DOHH2 (cell line): ENCODE data around the gene ABCD1.
"Not testable (repeated sequence)": the region's sequence is repeated elsewhere in the genome, so short reads cannot be mapped to it uniquely, and the experiment has no call there.

Experiments used
- H3F3A ChIP-seq: fragments of 200-600 bp; sonication (generic), shearing (Covaris generic); 2 replicates; pipeline ENCODE4 v1.6.0; 2016; ENCODE audit warnings: antibody characterized with exemption, mild to moderate bottlenecking; ENCODE audit not compliant: control insufficient read depth, insufficient read depth
- H3K27ac ChIP-seq: fragments of 200-600 bp; sonication (generic); 2 replicates; pipeline ENCODE4 v1.5.1; 2014; ENCODE audit warnings: low read depth, mild to moderate bottlenecking, low read length, moderate library complexity
- H3K27me3 ChIP-seq: fragments of 200-600 bp; sonication (generic); 2 replicates; pipeline ENCODE4 v1.6.1; 2014; ENCODE audit warnings: mild to moderate bottlenecking, low read length, mixed read lengths; ENCODE audit not compliant: control insufficient read depth
- H3K36me3 ChIP-seq: fragments of 200-600 bp; sonication (generic); 2 replicates; pipeline ENCODE4 v1.6.1; 2014; ENCODE audit warnings: mild to moderate bottlenecking, low read length, moderate library complexity, mixed read lengths; ENCODE audit not compliant: control insufficient read depth
- H3K4me1 ChIP-seq: fragments of 200-600 bp; sonication (generic); 2 replicates; pipeline ENCODE4 v1.6.1; 2014; ENCODE audit warnings: mild to moderate bottlenecking, low read length, mixed read lengths; ENCODE audit not compliant: control insufficient read depth
- H3K4me2 ChIP-seq: fragments of 200-600 bp; sonication (generic); 2 replicates; pipeline ENCODE4 v1.6.0; 2014; ENCODE audit warnings: mild to moderate bottlenecking, low read length, moderate library complexity
- H3K4me3 ChIP-seq: fragments of 200-600 bp; sonication (generic); 2 replicates; pipeline ENCODE4 v1.5.1; 2014; ENCODE audit warnings: mild to moderate bottlenecking, low read length, mixed read lengths
- H3K79me2 ChIP-seq: fragments of 200-600 bp; sonication (generic); 2 replicates; pipeline ENCODE4 v1.6.1; 2014; ENCODE audit warnings: mild to moderate bottlenecking, low read length, mixed read lengths; ENCODE audit not compliant: control insufficient read depth
- H3K9me2 ChIP-seq: fragments of 200-600 bp; sonication (generic); replicated peaks from 2 replicates; pipeline ENCODE4 v1.6.1; 2014; ENCODE audit warnings: mild to moderate bottlenecking, low read length, mixed read lengths; ENCODE audit not compliant: control insufficient read depth
- H3K9me3 ChIP-seq: fragments of 200-600 bp; sonication (generic); 2 replicates; pipeline ENCODE4 v1.6.1; 2014; ENCODE audit warnings: antibody characterized with exemption, low read length, mixed read lengths; ENCODE audit not compliant: control insufficient read depth, insufficient read depth
- H4K20me1 ChIP-seq: fragments of 200-600 bp; sonication (generic); 2 replicates; pipeline ENCODE4 v1.6.0; 2014; ENCODE audit warnings: low read depth, mild to moderate bottlenecking, antibody characterized with exemption, low read length, moderate library complexity; ENCODE audit not compliant: control insufficient read depth, insufficient read depth
- EZH2phosphoT487 ChIP-seq: fragments of 200-600 bp; sonication (generic); IDR thresholded peaks from 2 replicates; pipeline ENCODE4 v1.6.1; 2017; ENCODE audit warnings: borderline replicate concordance, mild to moderate bottlenecking, antibody characterized with exemption, low read length, moderate library complexity, mixed read lengths
- TF ChIP-seq, protein P1 (sequence below): fragments of 200-600 bp; sonication (generic); IDR thresholded peaks from one replicate; pipeline ENCODE4 v1.5.1; 2014; ENCODE audit warnings: antibody characterized with exemption, mild to moderate bottlenecking, low read depth, low read length; ENCODE audit not compliant: poor library complexity, severe bottlenecking

The ABCD1 gene

DNA sequence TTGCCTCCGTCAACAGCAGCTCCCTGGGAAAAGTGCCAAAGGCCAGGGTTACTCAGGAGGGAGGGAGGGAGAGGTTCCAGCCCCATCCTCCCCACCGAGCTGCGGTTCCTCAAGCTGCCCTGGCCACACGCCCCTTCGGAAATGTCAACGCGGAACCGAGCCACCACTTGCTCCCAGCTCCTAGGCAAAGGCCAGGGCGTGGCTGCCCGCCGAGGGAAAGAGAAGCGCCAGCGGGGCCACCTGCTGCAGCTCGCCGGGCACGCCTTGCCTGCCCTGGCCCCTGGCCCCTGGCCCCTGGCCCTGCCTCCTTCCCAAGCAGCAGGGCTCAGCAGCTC lies 21.7 kb upstream of the ABCD1 start:
- H3K27me3 ChIP-seq: no peaks in the 10 kb centered on the region
- TF ChIP-seq, protein P1, sequence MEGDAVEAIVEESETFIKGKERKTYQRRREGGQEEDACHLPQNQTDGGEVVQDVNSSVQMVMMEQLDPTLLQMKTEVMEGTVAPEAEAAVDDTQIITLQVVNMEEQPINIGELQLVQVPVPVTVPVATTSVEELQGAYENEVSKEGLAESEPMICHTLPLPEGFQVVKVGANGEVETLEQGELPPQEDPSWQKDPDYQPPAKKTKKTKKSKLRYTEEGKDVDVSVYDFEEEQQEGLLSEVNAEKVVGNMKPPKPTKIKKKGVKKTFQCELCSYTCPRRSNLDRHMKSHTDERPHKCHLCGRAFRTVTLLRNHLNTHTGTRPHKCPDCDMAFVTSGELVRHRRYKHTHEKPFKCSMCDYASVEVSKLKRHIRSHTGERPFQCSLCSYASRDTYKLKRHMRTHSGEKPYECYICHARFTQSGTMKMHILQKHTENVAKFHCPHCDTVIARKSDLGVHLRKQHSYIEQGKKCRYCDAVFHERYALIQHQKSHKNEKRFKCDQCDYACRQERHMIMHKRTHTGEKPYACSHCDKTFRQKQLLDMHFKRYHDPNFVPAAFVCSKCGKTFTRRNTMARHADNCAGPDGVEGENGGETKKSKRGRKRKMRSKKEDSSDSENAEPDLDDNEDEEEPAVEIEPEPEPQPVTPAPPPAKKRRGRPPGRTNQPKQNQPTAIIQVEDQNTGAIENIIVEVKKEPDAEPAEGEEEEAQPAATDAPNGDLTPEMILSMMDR: no peak
- TF ChIP-seq EZH2phosphoT487: no peak

DNA sequence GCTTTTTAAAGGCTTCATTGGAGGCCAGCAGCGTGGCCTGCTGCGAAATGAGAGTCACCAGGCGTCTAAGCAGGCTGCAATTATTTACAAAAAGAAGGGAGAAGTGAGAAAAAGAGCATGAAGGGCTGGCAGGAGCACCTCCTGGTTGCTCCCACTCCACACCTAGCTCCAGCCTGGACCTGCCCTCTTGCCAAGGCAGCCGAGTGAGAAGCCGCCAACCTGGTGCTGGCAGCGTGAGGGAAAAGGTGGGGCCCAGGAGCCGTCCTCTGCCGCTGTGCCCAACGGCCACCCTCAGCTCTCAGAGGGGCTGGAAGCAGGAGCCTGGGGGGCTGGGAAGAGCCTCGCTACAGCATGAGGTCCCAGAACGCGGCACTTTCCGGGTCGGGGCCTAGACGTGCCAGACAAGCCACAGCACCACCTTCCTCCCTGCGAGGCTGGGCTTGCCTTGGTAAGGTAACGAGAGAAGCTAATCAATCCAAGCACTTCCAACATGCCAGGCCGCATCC lies 20.6 kb upstream of the ABCD1 start:
- H3K4me3 ChIP-seq: no peak overlapping the region
- no peak overlapping the region for H3K27ac ChIP-seq
- no peaks in the 10 kb centered on the region for H3K4me1 ChIP-seq
- H3K27me3 ChIP-seq: no peaks in the 10 kb centered on the region
- no peaks in the 10 kb centered on the region for H3K79me2 ChIP-seq
- H3K9me3 ChIP-seq: no peaks in the 10 kb centered on the region
- no peak overlapping the region for H3K4me2 ChIP-seq
- H3F3A ChIP-seq: no peaks in the 10 kb centered on the region
- no peaks in the 10 kb centered on the region; the same call in 1 of the 2 replicates for H3K36me3 ChIP-seq
- TF ChIP-seq, protein P1: no peak
- no peak for TF ChIP-seq EZH2phosphoT487
- H3K9me2 ChIP-seq: no peaks in the 10 kb centered on the region
- H4K20me1 ChIP-seq: no peaks in the 10 kb centered on the region

More for the DNA sequence above, 21.7 kb upstream of the ABCD1 start:
- no peaks in the 10 kb centered on the region for H3K9me3 ChIP-seq
- H3K4me3 ChIP-seq: no peak overlapping the region
- H3K4me1 ChIP-seq: no peaks in the 10 kb centered on the region
- H4K20me1 ChIP-seq: no peaks in the 10 kb centered on the region
- no peak overlapping the region for H3K4me2 ChIP-seq
- H3K36me3 ChIP-seq: no peaks in the 10 kb centered on the region; the same call in 1 of the 2 replicates
- H3F3A ChIP-seq: no peaks in the 10 kb centered on the region
- H3K27ac ChIP-seq: no peak overlapping the region
- no peaks in the 10 kb centered on the region for H3K9me2 ChIP-seq
- no peaks in the 10 kb centered on the region for H3K79me2 ChIP-seq

DNA sequence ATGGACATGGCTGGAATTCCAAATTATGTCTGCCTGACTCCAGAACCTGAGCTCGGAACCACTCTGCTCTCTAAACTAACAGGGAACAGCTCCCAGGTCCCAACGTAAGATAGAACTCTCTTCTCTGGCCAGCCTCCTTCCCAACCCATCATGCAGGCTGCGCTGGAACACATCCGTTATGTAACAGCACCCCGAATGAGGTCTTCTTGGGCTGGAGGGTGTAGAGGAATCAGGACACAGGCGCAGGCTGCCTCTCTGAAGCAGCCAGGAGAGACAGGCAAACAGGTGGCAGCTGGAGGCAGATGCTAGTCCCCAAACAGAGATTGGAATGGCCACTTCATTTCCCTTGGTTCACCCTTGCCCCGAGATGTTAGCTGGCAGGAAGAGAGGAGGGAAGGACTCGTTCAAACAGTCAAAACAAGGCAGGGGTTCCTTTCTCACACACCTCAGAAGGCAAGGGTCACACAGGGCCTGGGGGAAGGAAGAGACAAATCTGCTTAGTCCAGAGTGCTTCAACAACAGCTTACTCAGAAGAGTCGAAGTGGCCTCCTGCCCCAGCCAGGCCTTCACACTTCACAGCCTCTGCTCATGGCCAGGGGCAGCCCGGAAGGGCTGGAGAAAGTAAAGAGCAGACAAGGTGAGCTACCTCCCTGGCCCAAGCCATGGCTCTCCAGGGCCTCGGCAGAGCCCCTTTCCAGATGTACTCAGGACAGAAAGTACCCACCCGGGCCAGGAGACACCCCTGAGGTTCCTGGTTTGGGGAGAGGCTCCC lies 19.8 kb upstream of the ABCD1 start:
- H3K36me3 ChIP-seq, H4K20me1 ChIP-seq, H3K27me3 ChIP-seq, H3K79me2 ChIP-seq, H3K9me3 ChIP-seq, H3K4me1 ChIP-seq, H3K4me2 ChIP-seq, H3K9me2 ChIP-seq, H3K4me3 ChIP-seq, H3F3A ChIP-seq, H3K27ac ChIP-seq: not testable (repeated sequence)

DNA sequence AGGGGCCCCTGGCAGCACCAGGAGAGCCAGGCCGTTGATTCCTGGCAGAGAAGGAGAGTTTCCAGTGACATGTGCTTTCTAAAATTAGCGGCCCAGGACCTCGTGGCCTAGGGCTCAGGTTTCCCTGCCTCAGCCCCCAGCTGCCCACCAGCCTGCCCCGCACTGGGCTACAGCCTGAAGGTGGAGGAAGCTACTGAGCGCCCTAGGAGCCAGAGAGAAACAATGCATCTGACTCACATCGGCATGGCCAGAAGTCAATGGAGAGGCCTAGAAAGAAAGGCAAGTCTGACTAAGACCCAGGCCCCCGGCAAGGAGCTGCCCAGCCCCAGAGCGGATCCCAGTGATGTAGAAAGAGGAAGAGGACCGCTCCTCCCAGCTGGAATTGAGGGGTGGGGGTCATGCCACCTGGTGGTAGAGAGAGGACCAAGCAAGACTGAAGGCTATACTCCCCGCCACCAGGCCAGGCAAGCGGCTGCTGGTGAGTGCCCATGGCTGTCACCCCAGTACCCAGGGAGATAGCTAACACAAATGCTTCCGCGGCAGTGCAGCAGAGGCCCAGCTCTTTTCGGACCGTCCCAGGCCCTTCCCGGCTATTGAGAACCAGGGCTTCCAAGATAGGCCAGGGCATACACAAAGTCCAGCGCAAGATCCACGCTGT lies 19.1 kb upstream of the ABCD1 start:
- H4K20me1 ChIP-seq, H3K9me3 ChIP-seq, H3K9me2 ChIP-seq, H3K27ac ChIP-seq, H3K4me3 ChIP-seq, H3K4me1 ChIP-seq, H3K27me3 ChIP-seq, H3K36me3 ChIP-seq, H3K4me2 ChIP-seq, H3K79me2 ChIP-seq, H3F3A ChIP-seq: not testable (repeated sequence)
